IMR-90 (cell line): ENCODE results near the gene GSTK1.

Experiments used
- BHLHE40 ChIP-seq: fragments of 150-350 bp; IDR thresholded peaks from 2 replicates; pipeline ENCODE4 v1.6.1; 2016; ENCODE audit warnings: mild to moderate bottlenecking, low read depth, low read length
- CEBPB ChIP-seq: IDR thresholded peaks from 2 replicates; pipeline ENCODE4 v1.6.1; 2012; ENCODE audit warnings: low read depth, low read length, improper control_type of control experiment
- FOS ChIP-seq: fragments of 150-350 bp; IDR thresholded peaks from 2 replicates; pipeline ENCODE4 v1.6.1; 2016; ENCODE audit warnings: low read depth, low read length
- MAZ ChIP-seq: IDR thresholded peaks from 2 replicates; pipeline ENCODE4 v1.6.1; 2012; ENCODE audit warnings: low read depth, mild to moderate bottlenecking, low read length, improper control_type of control experiment, moderate library complexity, borderline replicate concordance
- MXI1 ChIP-seq: IDR thresholded peaks from 2 replicates; pipeline ENCODE4 v1.6.1; 2012; ENCODE audit warnings: low read depth, mild to moderate bottlenecking, low read length, moderate library complexity, borderline replicate concordance
- NFE2L2 ChIP-seq: fragments of 150-350 bp; IDR thresholded peaks from 2 replicates; pipeline ENCODE4 v1.6.1; 2016; ENCODE audit warnings: low read depth, mild to moderate bottlenecking, low read length
- POLR2A ChIP-seq: IDR thresholded peaks from 2 replicates; pipeline ENCODE4 v1.6.1; 2012; ENCODE audit warnings: mild to moderate bottlenecking, low read depth, low read length
- RAD21 ChIP-seq: IDR thresholded peaks from 2 replicates; pipeline ENCODE4 v1.6.1; 2012; ENCODE audit warnings: low read length, improper control_type of control experiment
- SMC3 ChIP-seq: fragments of 150-350 bp; IDR thresholded peaks from 2 replicates; pipeline ENCODE4 v1.6.1; 2016; ENCODE audit warnings: low read depth, mild to moderate bottlenecking, antibody characterized with exemption, low read length, moderate library complexity
- TF ChIP-seq, protein P1 (sequence below): conservative IDR thresholded peaks from 2 replicates; pipeline ENCODE4 v1.5.1; 2012; ENCODE audit warnings: mild to moderate bottlenecking, low read depth, low read length, improper control_type of control experiment
- TF ChIP-seq, protein P2 (sequence below): fragments of 150-350 bp; IDR thresholded peaks from 2 replicates; pipeline ENCODE4 v1.6.1; 2017; ENCODE audit warnings: mild to moderate bottlenecking, antibody characterized with exemption, low read length, low read depth
- TF ChIP-seq, protein P3 (sequence below): fragments of 150-350 bp; IDR thresholded peaks from 2 replicates; pipeline ENCODE4 v1.6.1; 2016; ENCODE audit warnings: low read depth, mild to moderate bottlenecking, low read length, moderate library complexity, borderline replicate concordance

DNA sequence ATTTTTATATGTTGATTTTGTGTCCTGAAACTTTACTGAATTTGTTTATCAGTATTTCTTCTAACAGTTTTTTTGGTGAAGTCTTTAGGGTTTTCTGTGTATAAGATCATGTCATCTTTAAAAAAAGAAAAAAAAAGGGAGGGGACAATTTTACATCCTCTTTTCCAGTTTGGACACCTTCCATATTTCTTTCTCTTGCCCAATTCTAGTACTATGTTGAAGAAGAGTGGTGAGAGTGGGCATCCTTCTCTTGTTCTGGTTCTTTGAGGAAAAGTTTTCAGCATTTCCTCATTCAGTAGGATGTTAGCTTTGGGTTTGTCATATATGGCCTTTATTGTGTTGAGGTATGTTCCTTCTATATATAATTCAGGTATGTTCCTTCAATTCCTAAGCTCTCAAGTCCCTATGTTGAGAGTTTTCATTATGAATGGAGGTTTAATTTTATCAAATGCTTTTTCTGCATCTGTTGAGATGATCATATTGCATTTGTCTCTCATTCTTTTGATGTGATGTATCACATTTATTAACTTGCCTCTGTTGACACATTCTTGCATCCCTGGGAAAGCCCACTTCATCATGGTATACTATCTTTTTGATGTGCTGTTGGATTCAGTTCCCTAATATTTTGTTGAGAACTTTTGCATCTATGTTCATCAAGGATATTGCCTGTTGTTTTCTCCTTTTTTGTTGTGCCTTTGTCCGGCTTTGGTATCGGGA lies 29.3 kb upstream of the GSTK1 start:
- TF ChIP-seq, protein P1, sequence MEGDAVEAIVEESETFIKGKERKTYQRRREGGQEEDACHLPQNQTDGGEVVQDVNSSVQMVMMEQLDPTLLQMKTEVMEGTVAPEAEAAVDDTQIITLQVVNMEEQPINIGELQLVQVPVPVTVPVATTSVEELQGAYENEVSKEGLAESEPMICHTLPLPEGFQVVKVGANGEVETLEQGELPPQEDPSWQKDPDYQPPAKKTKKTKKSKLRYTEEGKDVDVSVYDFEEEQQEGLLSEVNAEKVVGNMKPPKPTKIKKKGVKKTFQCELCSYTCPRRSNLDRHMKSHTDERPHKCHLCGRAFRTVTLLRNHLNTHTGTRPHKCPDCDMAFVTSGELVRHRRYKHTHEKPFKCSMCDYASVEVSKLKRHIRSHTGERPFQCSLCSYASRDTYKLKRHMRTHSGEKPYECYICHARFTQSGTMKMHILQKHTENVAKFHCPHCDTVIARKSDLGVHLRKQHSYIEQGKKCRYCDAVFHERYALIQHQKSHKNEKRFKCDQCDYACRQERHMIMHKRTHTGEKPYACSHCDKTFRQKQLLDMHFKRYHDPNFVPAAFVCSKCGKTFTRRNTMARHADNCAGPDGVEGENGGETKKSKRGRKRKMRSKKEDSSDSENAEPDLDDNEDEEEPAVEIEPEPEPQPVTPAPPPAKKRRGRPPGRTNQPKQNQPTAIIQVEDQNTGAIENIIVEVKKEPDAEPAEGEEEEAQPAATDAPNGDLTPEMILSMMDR, result no peak
- TF ChIP-seq POLR2A (no peak), SMC3 (no peak), CEBPB (no peak), FOS (no peak), BHLHE40 (no peak), MAZ (no peak), RAD21 (no peak), MXI1 (no peak), NFE2L2 (no peak)
- TF ChIP-seq, protein P2, sequence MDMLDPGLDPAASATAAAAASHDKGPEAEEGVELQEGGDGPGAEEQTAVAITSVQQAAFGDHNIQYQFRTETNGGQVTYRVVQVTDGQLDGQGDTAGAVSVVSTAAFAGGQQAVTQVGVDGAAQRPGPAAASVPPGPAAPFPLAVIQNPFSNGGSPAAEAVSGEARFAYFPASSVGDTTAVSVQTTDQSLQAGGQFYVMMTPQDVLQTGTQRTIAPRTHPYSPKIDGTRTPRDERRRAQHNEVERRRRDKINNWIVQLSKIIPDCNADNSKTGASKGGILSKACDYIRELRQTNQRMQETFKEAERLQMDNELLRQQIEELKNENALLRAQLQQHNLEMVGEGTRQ, result no peak
- TF ChIP-seq, protein P3, sequence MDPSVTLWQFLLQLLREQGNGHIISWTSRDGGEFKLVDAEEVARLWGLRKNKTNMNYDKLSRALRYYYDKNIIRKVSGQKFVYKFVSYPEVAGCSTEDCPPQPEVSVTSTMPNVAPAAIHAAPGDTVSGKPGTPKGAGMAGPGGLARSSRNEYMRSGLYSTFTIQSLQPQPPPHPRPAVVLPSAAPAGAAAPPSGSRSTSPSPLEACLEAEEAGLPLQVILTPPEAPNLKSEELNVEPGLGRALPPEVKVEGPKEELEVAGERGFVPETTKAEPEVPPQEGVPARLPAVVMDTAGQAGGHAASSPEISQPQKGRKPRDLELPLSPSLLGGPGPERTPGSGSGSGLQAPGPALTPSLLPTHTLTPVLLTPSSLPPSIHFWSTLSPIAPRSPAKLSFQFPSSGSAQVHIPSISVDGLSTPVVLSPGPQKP, result no peak
